CD4-positive, alpha-beta T cell treated with Interleukin-1 beta for 1 hour (primary cell): ENCODE data around the gene GRB7.
A peak's percentile ranks its signal among the peaks of the same experiment; 100 is the strongest.
"Not testable (repeated sequence)": the region's sequence is repeated elsewhere in the genome, so short reads cannot be mapped to it uniquely, and the experiment has no call there.

Source experiments
- DNase-seq, 2 donors: peaks; one replicate each; pipeline ENCODE4 v3.0.0-alpha.2; 2020 to 2022

GRB7 gene

DNA sequence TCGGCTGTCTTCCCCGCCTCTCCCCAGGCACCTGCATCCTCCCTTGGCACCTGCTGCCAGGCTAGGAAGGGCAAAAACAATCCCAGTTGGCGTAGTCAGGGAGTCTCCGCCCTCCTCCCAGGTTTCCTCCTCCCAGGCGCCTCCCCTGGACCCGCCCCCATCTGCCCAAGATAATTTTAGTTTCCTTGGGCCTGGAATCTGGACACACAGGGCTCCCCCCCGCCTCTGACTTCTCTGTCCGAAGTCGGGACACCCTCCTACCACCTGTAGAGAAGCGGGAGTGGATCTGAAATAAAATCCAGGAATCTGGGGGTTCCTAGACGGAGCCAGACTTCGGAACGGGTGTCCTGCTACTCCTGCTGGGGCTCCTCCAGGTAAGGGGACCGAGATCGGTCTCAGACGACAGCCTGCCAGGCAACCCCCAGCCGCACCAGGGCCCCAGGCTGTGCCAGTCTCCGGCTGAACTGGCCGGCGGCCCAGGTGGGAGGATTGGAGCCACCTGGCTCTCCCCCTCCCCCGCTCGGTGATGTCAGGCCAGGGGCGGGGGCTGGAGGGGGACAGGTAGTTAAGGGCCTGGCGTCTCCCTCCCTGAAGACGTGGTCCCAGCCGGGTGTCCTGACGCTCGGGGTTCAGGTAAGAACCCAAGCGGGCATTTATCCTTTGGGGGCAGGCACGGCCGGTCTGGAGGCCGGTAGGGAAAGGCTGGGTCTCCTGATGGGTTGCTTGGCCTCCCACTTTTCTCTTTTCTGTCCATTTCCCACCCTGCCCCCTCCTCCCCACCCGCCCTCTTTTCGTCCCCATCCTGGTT is at the start of gene GRB7:
Gene GRB7, plus strand, starts transcription at position 179 of the 808 bp plus-strand sequence. CDS start 4,364 bp downstream, outside the sequence.
- no peak for DNase-seq

DNA sequence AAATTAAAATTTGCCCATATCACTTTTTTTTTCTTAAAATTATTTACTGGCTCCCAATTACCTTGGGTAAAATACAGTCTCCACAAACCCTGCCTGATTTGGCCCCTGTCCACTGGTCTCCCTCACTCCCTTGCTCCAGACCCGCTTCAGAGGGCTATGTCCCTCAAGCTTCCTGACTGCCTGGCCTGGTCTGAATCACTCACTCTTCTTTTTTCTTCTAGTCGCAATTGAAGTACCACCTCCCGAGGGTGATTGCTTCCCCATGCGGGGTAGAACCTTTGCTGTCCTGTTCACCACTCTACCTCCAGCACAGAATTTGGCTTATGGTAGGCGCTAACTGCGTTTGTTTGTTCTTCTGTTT is 49.3 kb upstream of the GRB7 start:
- DNase-seq, result no peak

GRCh38 chr17:39688945-39689344 is 48.8 kb upstream of the GRB7 start:
- DNase-seq, result no peak

DNA sequence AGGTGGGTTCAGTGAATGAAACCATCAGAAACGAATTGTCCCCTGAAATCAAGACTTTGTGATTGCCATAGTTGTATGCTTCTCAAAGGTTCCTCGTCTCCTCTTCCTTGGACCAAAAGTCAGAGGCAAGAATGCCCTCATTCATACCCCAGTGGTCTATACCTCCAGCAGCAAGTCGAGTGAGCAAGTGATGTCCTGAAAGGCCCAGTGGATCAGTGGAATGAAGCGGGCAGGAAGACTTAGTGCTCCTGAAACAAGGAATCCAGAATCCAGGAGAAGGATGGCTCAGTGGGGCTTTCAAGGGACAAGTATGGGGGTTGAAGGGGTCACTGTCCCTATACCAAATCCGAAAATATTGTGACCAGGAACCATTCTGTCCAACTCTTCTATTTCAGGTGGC is 43.1 kb upstream of the GRB7 start:
- no peak for DNase-seq

GRCh38 chr17:39695089-39695474 is 42.7 kb upstream of the GRB7 start:
- DNase-seq, result no peak

- no peak for DNase-seq
These were observed 41.0 kb upstream of the GRB7 start for GRCh38 chr17:39696731-39697130.

DNA sequence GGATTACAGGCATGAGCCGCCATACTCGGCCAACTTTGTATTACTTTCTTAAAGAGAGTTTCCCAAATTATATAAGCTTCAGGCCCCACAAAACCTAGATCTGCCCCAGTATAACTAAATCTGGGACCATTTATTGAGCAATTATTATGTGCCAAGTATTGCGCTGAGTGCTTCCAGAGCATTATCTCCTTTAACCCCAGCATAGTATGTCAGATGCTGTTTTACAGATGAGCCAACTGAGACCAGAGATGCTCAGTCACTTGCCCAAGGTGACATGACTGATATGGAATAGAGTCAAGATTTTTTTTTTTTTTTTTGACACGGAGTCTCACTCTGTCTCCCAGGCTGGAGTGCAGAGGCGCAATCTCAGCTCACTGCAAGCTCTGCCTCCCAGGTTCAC is 39.8 kb upstream of the GRB7 start:
- DNase-seq, result no peak

GRCh38 chr17:39699157-39699817 is 38.5 kb upstream of the GRB7 start:
- DNase-seq, result not testable (repeated sequence)

GRCh38 chr17:39699818-39700147 is 38.0 kb upstream of the GRB7 start, which contains the start of gene ERBB2:
TSS of gene ERBB2 (plus strand) at chr17:39700064. CDS start at chr17:39700239, 175 bp downstream.
- no peak for DNase-seq

DNA sequence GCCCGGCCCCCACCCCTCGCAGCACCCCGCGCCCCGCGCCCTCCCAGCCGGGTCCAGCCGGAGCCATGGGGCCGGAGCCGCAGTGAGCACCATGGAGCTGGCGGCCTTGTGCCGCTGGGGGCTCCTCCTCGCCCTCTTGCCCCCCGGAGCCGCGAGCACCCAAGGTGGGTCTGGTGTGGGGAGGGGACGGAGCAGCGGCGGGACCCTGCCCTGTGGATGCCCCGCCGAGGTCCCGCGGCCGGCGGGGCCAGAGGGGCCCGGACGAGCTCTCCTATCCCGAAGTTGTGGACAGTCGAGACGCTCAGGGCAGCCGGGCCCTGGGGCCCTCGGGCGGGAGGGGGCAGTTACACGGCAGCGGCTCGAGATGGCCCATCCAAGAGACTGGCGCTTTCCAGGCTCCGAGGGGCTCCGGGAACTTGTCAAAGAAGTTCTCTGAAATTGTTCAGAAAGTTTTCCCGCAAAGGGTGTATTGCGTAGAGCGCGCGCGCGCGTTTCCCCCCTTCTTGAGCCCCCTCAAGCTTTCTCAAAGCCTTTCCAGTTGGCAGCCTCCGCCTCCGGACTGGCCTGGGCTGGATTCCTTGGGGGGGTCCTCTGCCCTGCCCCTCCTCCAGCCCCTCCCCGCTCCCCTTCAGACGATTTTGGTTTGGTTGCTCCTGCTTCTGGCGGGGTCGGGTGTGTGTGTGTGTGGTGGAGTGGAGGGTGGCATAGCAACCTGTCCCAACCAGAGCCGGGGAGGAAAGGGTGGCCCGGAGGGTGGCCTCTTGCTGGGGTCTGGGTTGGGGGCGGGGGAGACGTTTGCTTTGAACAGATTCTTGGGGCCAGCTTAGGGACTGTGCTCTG is 37.4 kb upstream of the GRB7 start:
- DNase-seq, result no peak

- DNase-seq, result no peak
These were observed 36.5 kb upstream of the GRB7 start for GRCh38 chr17:39701012-39701783.

DNA sequence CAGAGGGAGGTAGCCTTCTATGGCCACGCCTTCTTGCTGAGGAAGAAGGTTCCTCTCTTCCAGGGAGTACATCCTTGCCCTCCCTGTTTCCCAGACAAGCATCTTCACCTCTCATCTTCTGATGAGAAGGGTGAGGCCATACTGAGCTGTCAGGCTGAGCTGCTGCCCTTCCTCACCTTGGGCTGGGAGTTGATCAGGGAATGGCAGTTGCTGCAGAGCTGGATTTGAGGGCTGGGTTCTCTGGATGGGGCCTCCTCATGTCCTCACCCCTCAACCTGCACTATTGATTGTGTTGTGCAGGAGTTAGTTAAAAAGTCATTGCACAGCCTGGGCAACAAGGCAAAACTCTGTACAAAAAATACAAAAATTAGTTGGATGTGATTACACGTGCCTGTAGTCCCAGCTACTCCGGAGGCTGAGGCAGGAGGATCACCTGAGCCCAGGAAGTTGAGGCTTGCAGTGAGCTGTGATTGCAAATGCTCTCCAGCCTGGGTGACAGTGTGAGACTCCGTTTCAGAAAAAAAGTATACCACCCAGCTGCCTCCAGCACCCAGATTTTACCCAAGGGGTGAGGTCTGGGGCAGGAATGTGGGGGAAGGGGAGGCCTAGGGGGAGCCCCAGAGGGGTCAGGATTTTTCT is 35.8 kb upstream of the GRB7 start:
- no peak for DNase-seq

- no peak for DNase-seq
These were observed 34.5 kb upstream of the GRB7 start for GRCh38 chr17:39702901-39703893.

DNA sequence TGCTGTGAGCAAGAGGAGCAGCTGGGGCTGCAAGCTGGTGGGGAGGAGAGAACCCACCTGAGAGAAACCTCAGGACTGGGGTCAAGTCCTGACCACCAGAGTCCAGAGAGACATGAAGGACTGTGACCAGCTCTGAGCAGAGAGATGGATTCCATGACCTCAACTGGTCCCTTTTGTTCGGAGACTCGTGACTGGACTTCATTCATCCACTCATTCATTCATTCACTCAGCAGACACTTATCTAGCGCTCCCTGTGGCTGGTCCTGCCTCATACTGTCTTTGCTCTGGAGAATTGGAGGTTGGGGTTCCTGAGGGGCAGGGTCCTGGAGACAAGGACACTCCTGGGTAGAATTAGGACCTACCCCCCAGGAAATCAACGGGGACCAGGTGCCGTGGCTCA is 33.8 kb upstream of the GRB7 start:
- DNase-seq, result no peak

DNA sequence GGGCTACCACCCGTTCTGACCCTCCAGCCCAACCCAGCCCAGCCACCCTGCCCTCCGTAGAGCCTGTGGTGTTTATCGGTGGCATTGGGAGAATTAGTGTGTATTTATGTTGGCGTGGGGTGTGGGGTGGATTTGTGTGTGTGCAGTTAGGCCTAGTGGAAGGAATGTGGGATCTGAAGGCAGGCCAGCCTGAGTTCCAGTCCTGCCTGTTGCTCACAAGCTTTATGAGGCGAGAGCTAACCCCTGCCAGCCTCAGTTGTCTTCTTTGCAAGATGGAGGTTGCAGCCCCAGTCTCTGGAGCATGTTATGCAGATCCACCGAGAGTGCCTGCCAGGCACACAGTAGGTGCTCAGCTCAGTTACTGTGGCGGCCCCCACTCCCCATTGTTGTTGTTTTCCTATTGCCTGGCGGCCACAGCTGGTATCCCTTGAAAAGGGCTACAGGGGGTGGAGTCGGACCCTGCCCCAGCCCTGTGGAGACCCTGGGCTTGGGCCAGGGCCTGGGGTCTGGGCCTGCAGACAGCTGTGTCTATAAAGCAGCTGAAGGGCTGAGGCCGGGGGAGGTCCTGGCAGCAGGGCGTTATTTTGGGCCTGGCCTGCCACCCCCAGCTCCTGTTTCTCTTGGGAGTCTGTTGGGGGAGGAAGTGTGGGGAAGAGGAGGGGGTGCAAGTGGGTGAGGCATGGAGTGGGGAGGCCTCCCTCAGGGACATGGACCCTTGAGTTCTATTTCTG is 32.8 kb upstream of the GRB7 start:
- DNase-seq, result no peak

GRCh38 chr17:39705786-39706348 is 31.9 kb upstream of the GRB7 start:
- DNase-seq, result no peak

GRCh38 chr17:39706383-39706782 is 31.4 kb upstream of the GRB7 start:
- no peak for DNase-seq

DNA sequence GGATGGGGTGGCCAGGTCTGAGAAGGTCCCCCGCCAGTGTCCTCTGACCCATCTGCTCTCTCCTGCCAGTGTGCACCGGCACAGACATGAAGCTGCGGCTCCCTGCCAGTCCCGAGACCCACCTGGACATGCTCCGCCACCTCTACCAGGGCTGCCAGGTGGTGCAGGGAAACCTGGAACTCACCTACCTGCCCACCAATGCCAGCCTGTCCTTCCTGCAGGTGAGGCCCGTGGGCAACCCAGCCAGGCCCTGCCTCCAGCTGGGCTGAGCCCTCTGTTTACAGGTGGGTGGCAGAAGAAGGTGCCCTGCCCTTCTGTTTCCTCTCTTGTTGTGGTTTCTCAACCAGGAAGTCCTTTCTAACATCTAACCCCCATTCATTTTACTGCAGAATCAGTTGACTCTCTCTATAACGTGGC is 30.8 kb upstream of the GRB7 start:
- DNase-seq, result peak in 1 of 2 donors; percentile 19

DNA sequence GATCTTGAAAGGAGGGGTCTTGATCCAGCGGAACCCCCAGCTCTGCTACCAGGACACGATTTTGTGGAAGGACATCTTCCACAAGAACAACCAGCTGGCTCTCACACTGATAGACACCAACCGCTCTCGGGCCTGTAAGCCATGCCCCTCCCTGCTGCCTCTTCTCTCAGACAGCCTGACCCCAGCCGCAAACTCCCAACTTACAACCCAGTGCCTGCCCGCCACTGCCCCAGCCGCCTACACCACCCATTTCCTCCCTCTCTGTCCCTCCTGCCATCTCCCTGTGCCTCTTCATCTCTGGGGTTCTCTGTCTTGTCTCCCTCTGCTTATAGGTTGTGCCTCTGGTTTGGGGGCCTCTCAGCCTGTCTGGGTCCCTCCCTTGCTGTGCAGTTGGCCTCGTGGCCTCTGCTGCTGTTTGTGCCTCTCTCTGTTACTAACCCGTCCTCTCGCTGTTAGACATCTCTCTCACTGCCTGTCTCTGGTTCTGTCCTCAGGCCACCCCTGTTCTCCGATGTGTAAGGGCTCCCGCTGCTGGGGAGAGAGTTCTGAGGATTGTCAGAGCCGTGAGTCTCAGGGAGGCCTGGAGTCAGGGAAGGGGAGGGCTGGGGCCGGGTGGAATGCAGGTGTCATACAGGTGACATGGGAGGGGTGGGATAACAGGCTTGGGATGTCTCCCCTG is 28.3 kb upstream of the GRB7 start:
- peak in 1 of 2 donors; percentile 8 for DNase-seq
